ENCODE results near the gene ANTXR2. TPM values are rescaled to one million over a fixed set of nuclear protein-coding genes. Genes with fewer than 3 reads are reported as not detected.

Gene ANTXR2
- polyA plus RNA-seq, 1 of the 3 experiments (the other 2 are of a cell fraction) = 48.8 TPM

DNA sequence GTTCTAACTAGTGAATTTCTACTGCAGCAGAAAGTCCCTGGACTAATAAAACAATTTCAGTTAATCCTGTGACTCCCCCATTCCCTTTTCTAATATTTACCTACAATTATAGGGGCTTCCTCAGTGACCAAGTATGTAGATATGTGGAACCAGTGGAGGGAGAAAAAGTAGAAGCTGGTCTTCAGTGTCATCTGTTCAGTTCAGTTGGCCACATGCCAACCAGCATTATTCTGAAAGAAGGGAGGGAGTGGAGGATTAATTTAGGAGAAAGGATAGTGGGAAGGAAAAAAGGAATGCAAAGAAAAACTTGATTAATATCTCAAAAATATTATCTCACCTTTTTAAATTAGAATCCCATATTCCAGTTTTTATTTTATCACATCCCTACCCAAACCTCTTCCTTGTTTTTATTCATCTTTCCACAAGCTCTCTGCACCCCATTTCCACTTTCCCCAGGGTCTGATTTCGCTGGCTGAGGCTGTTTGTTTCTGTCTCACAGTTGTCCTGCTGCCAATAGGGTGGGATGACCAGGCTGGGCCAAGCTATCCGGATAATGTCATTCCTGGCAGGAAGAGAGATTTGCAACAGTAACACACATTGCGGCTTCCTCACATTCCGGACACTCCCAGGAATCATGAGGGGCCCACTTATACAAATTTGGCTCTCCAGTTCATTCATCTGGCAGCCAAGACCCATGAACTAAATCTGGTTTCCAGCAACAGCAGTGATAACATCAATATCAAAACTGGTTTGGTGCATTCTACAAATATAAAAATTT, 24.6 kb upstream of the ANTXR2 start (continued):
- TF ChIP-seq RCOR1 (IDR thresholded peaks at IDR 0.05; ENCODE audit: low read length) (peak; percentile 73; the same call in 1 of the 2 replicates), NRF1 (IDR thresholded peaks at IDR 0.05; ENCODE audit: low read depth, low read length) (no peak), POLR2AphosphoS5 (IDR thresholded peaks at IDR 0.05; ENCODE audit: low read depth, low read length) (peak; percentile 70; the same call in 1 of the 2 replicates), JUND (IDR thresholded peaks at IDR 0.05) (peak; percentile 82), RFX5 (IDR thresholded peaks at IDR 0.05; ENCODE audit: low read length) (no peak), RAD21 (IDR thresholded peaks at IDR 0.05; ENCODE audit: low read length) (no peak), EZH2phosphoT487 (IDR thresholded peaks at IDR 0.05; ENCODE audit: borderline replicate concordance, low read depth) (no peak), MEF2A (IDR thresholded peaks at IDR 0.05; ENCODE audit: borderline replicate concordance, low read depth) (peak; percentile 90), FOXM1 (IDR thresholded peaks at IDR 0.05; ENCODE audit: low read depth) (peak; percentile 69), EP300 (IDR thresholded peaks at IDR 0.05; ENCODE audit: borderline replicate concordance in 1 of 2, low read depth in 1 of 2, low read length in 1 of 2) (peak; percentile 65 to 90), SIN3A (IDR thresholded peaks at IDR 0.05; ENCODE audit: borderline replicate concordance, low read depth, low read length) (peak; percentile 72; the same call in 1 of the 2 replicates), FOXJ3 (CRISPR knock-in tag; IDR thresholded peaks at IDR 0.05) (no peak), TAF1 (IDR thresholded peaks at IDR 0.05; ENCODE audit: borderline replicate concordance, low read depth, low read length) (peak; percentile 32; the same call in 1 of the 2 replicates), GATA2 (CRISPR knock-in tag; IDR thresholded peaks at IDR 0.05) (no peak)
- TF ChIP-seq, protein P1, sequence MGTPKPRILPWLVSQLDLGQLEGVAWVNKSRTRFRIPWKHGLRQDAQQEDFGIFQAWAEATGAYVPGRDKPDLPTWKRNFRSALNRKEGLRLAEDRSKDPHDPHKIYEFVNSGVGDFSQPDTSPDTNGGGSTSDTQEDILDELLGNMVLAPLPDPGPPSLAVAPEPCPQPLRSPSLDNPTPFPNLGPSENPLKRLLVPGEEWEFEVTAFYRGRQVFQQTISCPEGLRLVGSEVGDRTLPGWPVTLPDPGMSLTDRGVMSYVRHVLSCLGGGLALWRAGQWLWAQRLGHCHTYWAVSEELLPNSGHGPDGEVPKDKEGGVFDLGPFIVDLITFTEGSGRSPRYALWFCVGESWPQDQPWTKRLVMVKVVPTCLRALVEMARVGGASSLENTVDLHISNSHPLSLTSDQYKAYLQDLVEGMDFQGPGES (IDR thresholded peaks at IDR 0.05; ENCODE audit: low read depth, low read length) = no peak
- TF ChIP-seq, protein P2, sequence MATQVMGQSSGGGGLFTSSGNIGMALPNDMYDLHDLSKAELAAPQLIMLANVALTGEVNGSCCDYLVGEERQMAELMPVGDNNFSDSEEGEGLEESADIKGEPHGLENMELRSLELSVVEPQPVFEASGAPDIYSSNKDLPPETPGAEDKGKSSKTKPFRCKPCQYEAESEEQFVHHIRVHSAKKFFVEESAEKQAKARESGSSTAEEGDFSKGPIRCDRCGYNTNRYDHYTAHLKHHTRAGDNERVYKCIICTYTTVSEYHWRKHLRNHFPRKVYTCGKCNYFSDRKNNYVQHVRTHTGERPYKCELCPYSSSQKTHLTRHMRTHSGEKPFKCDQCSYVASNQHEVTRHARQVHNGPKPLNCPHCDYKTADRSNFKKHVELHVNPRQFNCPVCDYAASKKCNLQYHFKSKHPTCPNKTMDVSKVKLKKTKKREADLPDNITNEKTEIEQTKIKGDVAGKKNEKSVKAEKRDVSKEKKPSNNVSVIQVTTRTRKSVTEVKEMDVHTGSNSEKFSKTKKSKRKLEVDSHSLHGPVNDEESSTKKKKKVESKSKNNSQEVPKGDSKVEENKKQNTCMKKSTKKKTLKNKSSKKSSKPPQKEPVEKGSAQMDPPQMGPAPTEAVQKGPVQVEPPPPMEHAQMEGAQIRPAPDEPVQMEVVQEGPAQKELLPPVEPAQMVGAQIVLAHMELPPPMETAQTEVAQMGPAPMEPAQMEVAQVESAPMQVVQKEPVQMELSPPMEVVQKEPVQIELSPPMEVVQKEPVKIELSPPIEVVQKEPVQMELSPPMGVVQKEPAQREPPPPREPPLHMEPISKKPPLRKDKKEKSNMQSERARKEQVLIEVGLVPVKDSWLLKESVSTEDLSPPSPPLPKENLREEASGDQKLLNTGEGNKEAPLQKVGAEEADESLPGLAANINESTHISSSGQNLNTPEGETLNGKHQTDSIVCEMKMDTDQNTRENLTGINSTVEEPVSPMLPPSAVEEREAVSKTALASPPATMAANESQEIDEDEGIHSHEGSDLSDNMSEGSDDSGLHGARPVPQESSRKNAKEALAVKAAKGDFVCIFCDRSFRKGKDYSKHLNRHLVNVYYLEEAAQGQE (IDR thresholded peaks at IDR 0.05; ENCODE audit: low read depth, low read length) = peak; percentile 61
- TF ChIP-seq, protein P3, sequence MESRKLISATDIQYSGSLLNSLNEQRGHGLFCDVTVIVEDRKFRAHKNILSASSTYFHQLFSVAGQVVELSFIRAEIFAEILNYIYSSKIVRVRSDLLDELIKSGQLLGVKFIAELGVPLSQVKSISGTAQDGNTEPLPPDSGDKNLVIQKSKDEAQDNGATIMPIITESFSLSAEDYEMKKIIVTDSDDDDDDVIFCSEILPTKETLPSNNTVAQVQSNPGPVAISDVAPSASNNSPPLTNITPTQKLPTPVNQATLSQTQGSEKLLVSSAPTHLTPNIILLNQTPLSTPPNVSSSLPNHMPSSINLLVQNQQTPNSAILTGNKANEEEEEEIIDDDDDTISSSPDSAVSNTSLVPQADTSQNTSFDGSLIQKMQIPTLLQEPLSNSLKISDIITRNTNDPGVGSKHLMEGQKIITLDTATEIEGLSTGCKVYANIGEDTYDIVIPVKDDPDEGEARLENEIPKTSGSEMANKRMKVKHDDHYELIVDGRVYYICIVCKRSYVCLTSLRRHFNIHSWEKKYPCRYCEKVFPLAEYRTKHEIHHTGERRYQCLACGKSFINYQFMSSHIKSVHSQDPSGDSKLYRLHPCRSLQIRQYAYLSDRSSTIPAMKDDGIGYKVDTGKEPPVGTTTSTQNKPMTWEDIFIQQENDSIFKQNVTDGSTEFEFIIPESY (IDR thresholded peaks at IDR 0.05; ENCODE audit: borderline replicate concordance, low read depth) = no peak
- TF ChIP-seq, protein P4, sequence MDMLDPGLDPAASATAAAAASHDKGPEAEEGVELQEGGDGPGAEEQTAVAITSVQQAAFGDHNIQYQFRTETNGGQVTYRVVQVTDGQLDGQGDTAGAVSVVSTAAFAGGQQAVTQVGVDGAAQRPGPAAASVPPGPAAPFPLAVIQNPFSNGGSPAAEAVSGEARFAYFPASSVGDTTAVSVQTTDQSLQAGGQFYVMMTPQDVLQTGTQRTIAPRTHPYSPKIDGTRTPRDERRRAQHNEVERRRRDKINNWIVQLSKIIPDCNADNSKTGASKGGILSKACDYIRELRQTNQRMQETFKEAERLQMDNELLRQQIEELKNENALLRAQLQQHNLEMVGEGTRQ (IDR thresholded peaks at IDR 0.05; ENCODE audit: borderline replicate concordance, low read depth, low read length) = no peak
- TF ChIP-seq, protein P5, sequence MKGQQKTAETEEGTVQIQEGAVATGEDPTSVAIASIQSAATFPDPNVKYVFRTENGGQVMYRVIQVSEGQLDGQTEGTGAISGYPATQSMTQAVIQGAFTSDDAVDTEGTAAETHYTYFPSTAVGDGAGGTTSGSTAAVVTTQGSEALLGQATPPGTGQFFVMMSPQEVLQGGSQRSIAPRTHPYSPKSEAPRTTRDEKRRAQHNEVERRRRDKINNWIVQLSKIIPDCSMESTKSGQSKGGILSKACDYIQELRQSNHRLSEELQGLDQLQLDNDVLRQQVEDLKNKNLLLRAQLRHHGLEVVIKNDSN (IDR thresholded peaks at IDR 0.05; ENCODE audit: borderline replicate concordance, low read depth) = no peak
